Right atrium auricular region (tissue), 2 donors: ENCODE results near the gene XPO1. TPM values are rescaled to one million over a fixed set of nuclear protein-coding genes. Genes with fewer than 3 reads are reported as not detected.
"Not testable (repeated sequence)": the region's sequence is repeated elsewhere in the genome, so short reads cannot be mapped to it uniquely, and the experiment has no call there.

Experiments
- DNase-seq: peaks from one replicate; pipeline ENCODE4 v3.0.0-alpha.2; 2019; ENCODE audit warnings: low spot score
- H3K27ac ChIP-seq, 2 donors: fragments of 200-600 bp; sonication (generic); 1 replicate in 1 of 2; 2 replicates in 1 of 2; pipeline ENCODE4 v1.5.1; 2016 to 2019
- H3K27me3 ChIP-seq, 2 donors: fragments of 200-600 bp; sonication (generic); one replicate each; pipeline versions ENCODE4 v1.5.1 to v1.6.0; 2017 to 2019
- H3K36me3 ChIP-seq: fragments of 200-600 bp; sonication (generic); one replicate; pipeline ENCODE4 v1.5.1; 2016
- H3K4me1 ChIP-seq, 2 donors: fragments of 200-600 bp; sonication (generic); one replicate each; pipeline versions ENCODE4 v1.5.1 to v1.6.0; 2017 to 2019
- H3K4me3 ChIP-seq, 2 donors: fragments of 200-600 bp; sonication (generic); 1 replicate in 1 of 2; 2 replicates in 1 of 2; pipeline ENCODE4 v1.5.1; 2017 to 2019; ENCODE audit warnings: mild to moderate bottlenecking in 1 of 2, moderate library complexity in 1 of 2
- H3K9me3 ChIP-seq, 2 donors: fragments of 200-600 bp; sonication (generic); one replicate each; pipeline ENCODE4 v1.5.1; 2019
- CTCF ChIP-seq, 2 donors: fragments of 200-600 bp; sonication (generic); IDR thresholded peaks; one replicate each; pipeline ENCODE4 v1.5.1; 2019; ENCODE audit warnings: antibody characterized with exemption in 2 of 2
- total RNA-seq, 2 donors: library from RNA; depleted of rRNA; stranded (reverse); fragments of >200 nt; gene quantifications; one replicate each; pipeline ENCODE4 v1.1.0, GENCODE V29; 2016

The XPO1 gene
- total RNA-seq, 2 donors from 2014 or later, result 44.7 to 56.1 TPM

- Histone ChIP-seq H3K27ac (no peak overlapping the region), H3K27me3 (no peaks in the 10 kb centered on the region), H3K9me3 (no peaks in the 10 kb centered on the region), H3K36me3 (no peaks in the 10 kb centered on the region), H3K4me1 (peaks cover 0 to 7% of the 10 kb centered on the region in 2 donors), H3K4me3 (no peak overlapping the region)
- TF ChIP-seq CTCF (IDR thresholded peaks at IDR 0.05), result no peak
- no peak for DNase-seq
Observed at GRCh38 chr2:61448229-61448628, 89.9 kb downstream of the XPO1 start.

- H3K27me3 ChIP-seq, H3K9me3 ChIP-seq, H3K27ac ChIP-seq, H3K4me3 ChIP-seq, DNase-seq, H3K36me3 ChIP-seq, H3K4me1 ChIP-seq: not testable (repeated sequence)
Observed at GRCh38 chr2:61446971-61447370, 91.2 kb downstream of the XPO1 start.

GRCh38 chr2:61443342-61444041 lies 94.7 kb downstream of the XPO1 start:
- no peaks in the 10 kb centered on the region for H3K9me3 ChIP-seq
- H3K4me1 ChIP-seq, result peaks cover 0 to 34% of the 10 kb centered on the region in 2 donors
- H3K36me3 ChIP-seq, result no peaks in the 10 kb centered on the region
- no peak for TF ChIP-seq CTCF (IDR thresholded peaks at IDR 0.05)
- no peak for DNase-seq
- no peak overlapping the region for H3K4me3 ChIP-seq
- H3K27ac ChIP-seq, result no peak overlapping the region
- no peaks in the 10 kb centered on the region for H3K27me3 ChIP-seq

- H3K36me3 ChIP-seq, result no peaks in the 10 kb centered on the region
- H3K27me3 ChIP-seq, result no peaks in the 10 kb centered on the region
- peaks cover 0 to 38% of the 10 kb centered on the region in 2 donors for H3K4me1 ChIP-seq
- H3K9me3 ChIP-seq, result peaks cover 0 to 11% of the 10 kb centered on the region in 2 donors
- no peak overlapping the region for H3K4me3 ChIP-seq
- DNase-seq, result no peak
- H3K27ac ChIP-seq, result peak overlapping the region in 1 of 2 donors; percentile 19
- TF ChIP-seq CTCF (IDR thresholded peaks at IDR 0.05), result no peak
Observed at GRCh38 chr2:61439241-61440002, 98.7 kb downstream of the XPO1 start.

- peaks cover 0 to 42% of the 10 kb centered on the region in 2 donors for H3K4me1 ChIP-seq
- peaks cover 0 to 11% of the 10 kb centered on the region in 2 donors for H3K9me3 ChIP-seq
- no peak for DNase-seq
- H3K27ac ChIP-seq, result no peak overlapping the region
- TF ChIP-seq CTCF (IDR thresholded peaks at IDR 0.05), result no peak
- H3K27me3 ChIP-seq, result no peaks in the 10 kb centered on the region
- no peak overlapping the region for H3K4me3 ChIP-seq
- H3K36me3 ChIP-seq, result no peaks in the 10 kb centered on the region
Observed at GRCh38 chr2:61438670-61439069, 99.5 kb downstream of the XPO1 start.

- Histone ChIP-seq H3K27ac (no peak overlapping the region), H3K4me1 (peaks cover 0 to 45% of the 10 kb centered on the region in 2 donors), H3K36me3 (no peaks in the 10 kb centered on the region), H3K4me3 (no peak overlapping the region), H3K9me3 (peaks cover 0 to 11% of the 10 kb centered on the region in 2 donors), H3K27me3 (no peaks in the 10 kb centered on the region)
- no peak for TF ChIP-seq CTCF (IDR thresholded peaks at IDR 0.05)
- DNase-seq, result no peak
Observed at GRCh38 chr2:61437170-61437569, 101.0 kb downstream of the XPO1 start.
